Stomach (tissue), 9 donors: ENCODE data around the gene NSDHL. TPM values are rescaled to one million over a fixed set of nuclear protein-coding genes. Genes with fewer than 3 reads are reported as not detected.
"Not testable (repeated sequence)": the region's sequence is repeated elsewhere in the genome, so short reads cannot be mapped to it uniquely, and the experiment has no call there.

Experiments used
- DNase-seq, 2 donors: peaks; one replicate each; pipeline versions ENCODE4 v3.0.0 to v3.0.0-alpha.2; 2013 to 2019
- H3K27ac ChIP-seq, 5 donors: fragments of 200-600 bp in 4 of 5; sonication (generic) in 4 of 5; one replicate each; pipeline ENCODE4 v1.5.1; 2013 to 2019; ENCODE audit warnings: mild to moderate bottlenecking in 1 of 5, moderate library complexity in 1 of 5
- H3K27me3 ChIP-seq, 3 donors: fragments of 200-600 bp; sonication (generic); one replicate each; pipeline ENCODE4 v1.5.1; 2017 to 2019; ENCODE audit warnings: mixed run types in 1 of 3
- H3K36me3 ChIP-seq, 4 donors: fragments of 200-600 bp; sonication (generic); 1 replicate in 3 of 4; 2 replicates in 1 of 4; pipeline ENCODE4 v1.5.1; 2016 to 2019
- H3K4me1 ChIP-seq, 4 donors: fragments of 200-600 bp; sonication (generic); one replicate each; pipeline ENCODE4 v1.5.1; 2016 to 2019
- H3K4me3 ChIP-seq, 4 donors: fragments of 200-600 bp; sonication (generic) in 3 of 4; one replicate each; pipeline ENCODE4 v1.5.1; 2016 to 2019; ENCODE audit warnings: mild to moderate bottlenecking in 1 of 4
- H3K9me3 ChIP-seq, 4 donors: fragments of 200-600 bp; sonication (generic); one replicate each; pipeline ENCODE4 v1.5.1; 2016 to 2019
- CTCF ChIP-seq, 7 experiments: fragments of 450-650 bp in 4 of 7; fragments of 200-600 bp in 3 of 7; sonication (generic) in 3 of 7; IDR thresholded peaks; one replicate each; pipeline ENCODE4 v1.5.1; 2016 to 2019; ENCODE audit warnings: antibody characterized with exemption in 7 of 7, control low read depth in 2 of 7, mild to moderate bottlenecking in 1 of 7
- EP300 ChIP-seq: sonication (generic); formaldehyde crosslinking; IDR thresholded peaks from one replicate; pipeline ENCODE4 v1.6.1; 2017; ENCODE audit warnings: antibody characterized with exemption
- POLR2A ChIP-seq, 4 donors: fragments of 450-650 bp; IDR thresholded peaks; one replicate each; pipeline ENCODE4 v1.6.1; 2016; ENCODE audit warnings: antibody characterized with exemption in 4 of 4, control low read depth in 2 of 4, mild to moderate bottlenecking in 1 of 4, moderate library complexity in 1 of 4
- POLR2AphosphoS5 ChIP-seq, 3 donors: sonication (generic); formaldehyde crosslinking; IDR thresholded peaks; one replicate each; pipeline ENCODE4 v1.6.1; 2016; ENCODE audit warnings: antibody characterized with exemption in 3 of 3
- WGBS, 5 donors: extraction: QIAGEN DNeasy Blood & Tissue Kit in 3 of 5; methylation state at CpG; one replicate each; pipeline versions ENCODE4 v1.1.5 to v1.1.7; 2013 to 2018; 5-methylcytosine and 5-hydroxymethylcytosine counted together
- intact Hi-C: fragments of 100-400 bp; cut with DNase I; formaldehyde crosslinking; loops from one replicate; pipeline ENCODE4 v1.15.1; 2023; ENCODE audit warnings: low total_unique reads
- polyA plus RNA-seq, 3 donors: library from polyadenylated mRNA; stranded (reverse); fragments of 200-250 nt; gene quantifications; one replicate each; pipeline ENCODE4 v1.2.3, GENCODE V29; 2013
- total RNA-seq, 5 donors: library from RNA; depleted of rRNA; stranded (reverse); fragments of >200 nt; gene quantifications; one replicate each; pipeline versions ENCODE4 v1.1.0 to v1.2.3, GENCODE V29; 2014 to 2016
- donor health status: healthy with polysubstance abuse.
- donor health status: Bipolar disorder and iron deficiency.
- donor health status: healthy.

Gene NSDHL
- total and polyA plus RNA-seq, 8 donors, result 0.58 to 45.5 (median 8.9) TPM

- H3K4me1 ChIP-seq, result peaks cover 0 to 7% (median 0%) of the 10 kb centered on the region in 4 donors
- no peaks in the 10 kb centered on the region for H3K9me3 ChIP-seq
- H3K36me3 ChIP-seq, result no peaks in the 10 kb centered on the region
- no peak for TF ChIP-seq EP300
- no peak for TF ChIP-seq POLR2AphosphoS5 (IDR thresholded peaks at IDR 0.05)
- TF ChIP-seq CTCF (IDR thresholded peaks at IDR 0.05), result no peak
- TF ChIP-seq POLR2A (IDR thresholded peaks at IDR 0.05), result no peak
- no peak overlapping the region for H3K4me3 ChIP-seq
- DNase-seq, result peak in 1 of 2 donors; percentile 74
- intact Hi-C loops, result no loop called here
- 51 to 68% (median 63%) methylated on average over 5 to 17 of the region's 17 CpGs for WGBS, 5 donors
- H3K27ac ChIP-seq, result no peak overlapping the region
- H3K27me3 ChIP-seq, result no peaks in the 10 kb centered on the region
Observed at GRCh38 chrX:152907084-152907651, 76.3 kb downstream of the NSDHL start.

- intact Hi-C loops, result no loop called here
- Histone ChIP-seq H3K9me3 (no peaks in the 10 kb centered on the region), H3K27me3 (no peaks in the 10 kb centered on the region), H3K4me3 (no peak overlapping the region), H3K27ac (no peak overlapping the region), H3K36me3 (no peaks in the 10 kb centered on the region), H3K4me1 (peaks cover 0 to 7% (median 0%) of the 10 kb centered on the region in 4 donors)
- 76 to 100% (median 85%) methylated on average over 3 to 14 of the region's 14 CpGs for WGBS, 5 donors
- DNase-seq, result no peak
- TF ChIP-seq CTCF (IDR thresholded peaks at IDR 0.05), result no peak
- TF ChIP-seq POLR2AphosphoS5 (IDR thresholded peaks at IDR 0.05), result no peak
- TF ChIP-seq EP300, result no peak
- no peak for TF ChIP-seq POLR2A (IDR thresholded peaks at IDR 0.05)
Observed at GRCh38 chrX:152908486-152908885, 77.6 kb downstream of the NSDHL start.

GRCh38 chrX:152910018-152910417 lies 79.2 kb downstream of the NSDHL start:
- H3K36me3 ChIP-seq, H3K27ac ChIP-seq, DNase-seq, intact Hi-C loops, H3K4me3 ChIP-seq, H3K27me3 ChIP-seq, H3K9me3 ChIP-seq, H3K4me1 ChIP-seq: not testable (repeated sequence)
- 85 to 93% (median 90%) methylated on average over 7 of the region's 7 CpGs for WGBS, 5 donors

- WGBS, 5 donors, result 42 to 67% (median 54%) methylated on average over 4 of the region's 4 CpGs
- DNase-seq, result no peak
- intact Hi-C loops, result no loop called here
- Histone ChIP-seq H3K9me3 (no peaks in the 10 kb centered on the region), H3K27ac (no peak overlapping the region), H3K4me3 (no peak overlapping the region), H3K27me3 (no peaks in the 10 kb centered on the region), H3K4me1 (peaks cover 0 to 4% (median 0%) of the 10 kb centered on the region in 4 donors), H3K36me3 (no peaks in the 10 kb centered on the region)
- no peak for TF ChIP-seq POLR2A (IDR thresholded peaks at IDR 0.05)
- TF ChIP-seq EP300, result no peak
- no peak for TF ChIP-seq CTCF (IDR thresholded peaks at IDR 0.05)
- TF ChIP-seq POLR2AphosphoS5 (IDR thresholded peaks at IDR 0.05), result no peak
Observed at GRCh38 chrX:152912106-152912505, 81.2 kb downstream of the NSDHL start.

- DNase-seq, result no peak
- Histone ChIP-seq H3K9me3 (no peaks in the 10 kb centered on the region), H3K4me3 (no peak overlapping the region), H3K27me3 (no peaks in the 10 kb centered on the region), H3K36me3 (no peaks in the 10 kb centered on the region), H3K27ac (no peak overlapping the region), H3K4me1 (peaks cover 0 to 4% (median 0%) of the 10 kb centered on the region in 4 donors)
- 67 to 100% (median 78%) methylated on average over 1 to 7 of the region's 7 CpGs for WGBS, 5 donors
- intact Hi-C loops, result no loop called here
- TF ChIP-seq EP300 (no peak), CTCF (IDR thresholded peaks at IDR 0.05) (no peak), POLR2AphosphoS5 (IDR thresholded peaks at IDR 0.05) (no peak), POLR2A (IDR thresholded peaks at IDR 0.05) (no peak)
Observed at GRCh38 chrX:152912641-152913040, 81.8 kb downstream of the NSDHL start.
